ENCODE measurements around the gene FBXL20.
"Not testable (repeated sequence)": the region's sequence is repeated elsewhere in the genome, so short reads cannot be mapped to it uniquely, and the experiment has no call there.

Gene FBXL20

GRCh38 chr17:39325528-39326240 lies 75.7 kb downstream of the FBXL20 start:
- FAIRE-seq, result no peak

DNA sequence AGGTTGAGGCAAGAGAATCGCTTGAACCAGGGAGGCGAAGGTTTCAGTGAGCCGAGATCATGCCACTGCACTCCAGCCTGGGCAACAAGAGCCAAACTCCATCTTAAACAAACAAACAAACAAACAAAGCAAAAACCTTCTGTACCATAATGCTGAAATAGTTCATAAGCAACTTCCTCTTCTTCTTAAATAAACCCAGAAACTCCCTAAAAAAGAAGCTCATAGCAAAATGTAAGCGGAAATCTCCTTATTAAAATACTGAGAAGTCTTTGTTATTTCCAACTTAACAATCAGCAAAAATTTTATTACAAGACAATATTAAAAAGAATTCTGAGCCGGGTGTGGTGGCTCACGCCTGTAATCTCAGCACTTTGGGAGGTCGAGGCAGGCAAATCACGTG lies 82.8 kb downstream of the FBXL20 start:
- FAIRE-seq, result no peak

GRCh38 chr17:39306509-39307212 lies 94.8 kb downstream of the FBXL20 start:
- no peak for FAIRE-seq

- no peak for FAIRE-seq
Observed at GRCh38 chr17:39305978-39306377, 95.4 kb downstream of the FBXL20 start.

DNA sequence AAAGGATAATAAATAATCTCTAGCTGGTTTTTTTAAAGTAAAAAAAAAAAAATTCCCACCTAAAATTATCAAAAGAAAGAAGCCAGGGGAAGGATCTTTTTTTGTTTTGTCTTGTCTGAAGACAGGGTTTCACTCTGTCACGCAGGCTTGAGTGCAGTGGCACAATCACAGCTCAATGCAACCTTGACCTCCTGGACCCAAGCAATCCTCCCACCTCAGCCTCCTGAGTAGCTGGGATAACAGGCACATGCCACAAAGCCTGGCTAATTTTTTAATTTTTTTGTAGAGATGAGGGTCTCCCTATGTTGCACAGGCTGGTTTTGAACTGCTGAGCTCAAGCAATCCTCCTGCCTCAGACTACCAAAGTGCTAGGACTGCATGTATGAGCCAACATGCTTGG lies 97.2 kb downstream of the FBXL20 start:
- FAIRE-seq, result no peak

GRCh38 chr17:39294060-39294459 lies 107.4 kb downstream of the FBXL20 start:
- no peak for FAIRE-seq

DNA sequence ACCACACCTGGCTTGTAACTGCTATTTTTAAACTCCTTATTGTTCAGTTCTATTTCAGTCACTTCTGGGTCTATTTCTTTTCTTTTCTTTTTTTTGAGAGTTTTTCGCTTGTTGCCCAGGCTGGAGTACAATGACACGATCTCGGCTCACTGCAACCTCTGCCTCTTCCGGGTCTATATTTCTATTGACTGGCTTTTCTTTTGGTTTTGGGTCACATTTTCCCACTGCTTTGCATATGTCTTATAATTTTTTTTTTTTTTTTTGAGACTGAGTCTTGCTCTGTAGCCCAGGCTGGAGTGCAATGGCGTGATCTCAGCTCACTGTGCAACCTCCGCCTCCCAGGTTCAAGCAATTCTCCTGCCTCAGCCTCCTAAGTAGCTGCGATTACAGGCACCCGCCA lies 108.9 kb downstream of the FBXL20 start:
- not testable (repeated sequence) for FAIRE-seq

- FAIRE-seq, result not testable (repeated sequence)
Observed at GRCh38 chr17:39286513-39286912, 114.9 kb downstream of the FBXL20 start.

DNA sequence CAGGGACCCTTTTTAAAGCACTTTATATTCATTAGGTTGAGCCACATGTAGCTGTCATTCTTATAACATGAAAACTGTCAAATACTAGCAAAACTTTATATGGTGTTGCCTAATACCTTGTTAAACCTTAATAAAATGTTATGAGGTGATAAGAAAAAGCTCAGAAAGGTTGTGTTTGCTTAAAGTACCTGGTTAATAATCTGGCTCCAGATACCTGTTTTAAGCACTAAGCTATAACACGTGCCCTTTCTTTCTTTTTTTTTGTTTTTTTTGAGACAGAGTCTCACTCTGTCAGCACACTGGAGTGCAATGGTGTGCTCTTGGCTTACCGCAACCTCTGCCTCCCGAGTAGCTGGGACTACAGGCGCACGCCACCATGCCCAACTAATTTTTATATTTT lies 116.7 kb downstream of the FBXL20 start:
- no peak for FAIRE-seq

DNA sequence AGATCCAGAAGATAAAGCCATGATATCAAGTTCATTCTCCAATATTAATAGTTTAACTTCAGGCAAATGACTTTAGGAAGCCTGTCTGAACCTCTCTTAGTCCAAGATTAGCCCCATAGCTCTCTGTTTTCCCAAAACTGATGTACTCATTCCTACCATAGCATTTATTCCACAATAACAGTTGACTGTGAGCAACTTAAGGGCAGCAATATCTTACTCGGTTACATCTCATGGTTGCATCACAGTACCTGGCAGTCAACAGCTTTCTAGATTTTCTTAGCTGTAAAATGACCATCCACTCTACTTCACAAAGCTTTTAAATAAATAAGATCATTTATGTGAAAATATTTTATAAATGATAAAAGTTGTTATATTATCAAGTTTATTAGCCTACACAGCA lies 117.5 kb downstream of the FBXL20 start:
- no peak for FAIRE-seq

DNA sequence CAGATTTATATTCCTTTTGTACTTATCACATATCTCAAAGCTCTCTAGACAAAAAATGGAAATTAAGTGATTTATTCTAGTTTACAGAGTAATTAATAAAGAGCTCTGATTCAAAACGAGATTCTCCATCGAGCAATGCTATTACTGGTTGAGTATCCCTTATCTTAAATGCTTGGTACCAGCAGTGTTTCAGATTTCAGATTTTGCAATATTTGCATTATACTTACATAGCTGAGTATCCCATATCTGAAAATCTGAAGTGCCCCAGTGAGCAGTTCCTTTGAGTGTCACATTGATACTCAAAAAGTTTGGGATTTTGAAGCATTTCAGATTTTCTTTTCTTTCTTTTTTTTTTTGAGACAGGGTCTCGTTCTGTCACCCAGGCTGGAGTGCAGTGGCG lies 118.3 kb downstream of the FBXL20 start:
- FAIRE-seq, result no peak

- no peak for FAIRE-seq
Observed at GRCh38 chr17:39281806-39282205, 119.6 kb downstream of the FBXL20 start.

- FAIRE-seq, result not testable (repeated sequence)
Observed at GRCh38 chr17:39278246-39278645, 123.2 kb downstream of the FBXL20 start.

GRCh38 chr17:39277110-39277509 lies 124.3 kb downstream of the FBXL20 start:
- no peak for FAIRE-seq

DNA sequence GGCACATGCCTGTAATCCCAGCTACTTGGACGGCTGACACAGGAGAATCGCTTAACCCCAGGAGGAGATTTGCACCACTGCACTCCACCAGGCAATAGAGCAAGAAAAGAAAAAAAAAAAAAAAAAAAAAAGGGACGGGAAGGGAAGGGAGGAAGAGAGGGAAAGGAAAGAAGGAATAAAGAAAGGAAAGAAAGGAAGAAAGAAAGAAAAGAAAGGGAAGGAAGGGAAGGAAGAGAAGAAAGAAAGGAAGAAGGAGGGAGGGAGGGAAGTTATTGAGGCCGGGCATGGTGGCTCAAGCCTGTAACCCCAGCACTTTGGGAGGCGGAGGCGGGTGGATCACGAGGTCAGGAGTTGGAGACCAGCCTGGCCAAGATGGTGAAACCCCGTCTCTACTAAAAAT lies 125.3 kb downstream of the FBXL20 start:
- FAIRE-seq, result no peak

DNA sequence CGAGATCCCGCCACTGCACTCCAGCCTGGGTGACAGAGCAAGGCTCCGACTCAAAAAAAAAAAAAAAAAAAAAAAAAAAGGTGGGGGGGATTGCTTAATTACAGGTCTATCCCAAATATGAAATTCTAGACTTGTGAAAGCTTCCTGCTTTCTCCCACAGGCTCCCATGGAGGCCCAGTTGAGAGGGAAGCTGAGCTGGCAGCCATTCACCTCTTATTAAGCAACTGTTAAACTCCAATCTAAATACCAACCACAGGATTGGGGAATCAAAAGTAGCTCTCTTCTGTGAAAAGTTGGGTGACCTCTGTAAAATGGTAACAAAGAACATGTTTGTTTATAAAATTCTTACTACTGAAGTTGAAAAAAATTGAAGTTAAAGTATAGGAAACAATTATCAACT lies 129.9 kb downstream of the FBXL20 start:
- FAIRE-seq, result no peak

- peak; percentile 83 for FAIRE-seq
Observed at GRCh38 chr17:39270923-39271322, 130.5 kb downstream of the FBXL20 start.

GRCh38 chr17:39264119-39264518 lies 137.3 kb downstream of the FBXL20 start:
- FAIRE-seq, result no peak

GRCh38 chr17:39261286-39261685 lies 140.1 kb downstream of the FBXL20 start:
- no peak for FAIRE-seq

DNA sequence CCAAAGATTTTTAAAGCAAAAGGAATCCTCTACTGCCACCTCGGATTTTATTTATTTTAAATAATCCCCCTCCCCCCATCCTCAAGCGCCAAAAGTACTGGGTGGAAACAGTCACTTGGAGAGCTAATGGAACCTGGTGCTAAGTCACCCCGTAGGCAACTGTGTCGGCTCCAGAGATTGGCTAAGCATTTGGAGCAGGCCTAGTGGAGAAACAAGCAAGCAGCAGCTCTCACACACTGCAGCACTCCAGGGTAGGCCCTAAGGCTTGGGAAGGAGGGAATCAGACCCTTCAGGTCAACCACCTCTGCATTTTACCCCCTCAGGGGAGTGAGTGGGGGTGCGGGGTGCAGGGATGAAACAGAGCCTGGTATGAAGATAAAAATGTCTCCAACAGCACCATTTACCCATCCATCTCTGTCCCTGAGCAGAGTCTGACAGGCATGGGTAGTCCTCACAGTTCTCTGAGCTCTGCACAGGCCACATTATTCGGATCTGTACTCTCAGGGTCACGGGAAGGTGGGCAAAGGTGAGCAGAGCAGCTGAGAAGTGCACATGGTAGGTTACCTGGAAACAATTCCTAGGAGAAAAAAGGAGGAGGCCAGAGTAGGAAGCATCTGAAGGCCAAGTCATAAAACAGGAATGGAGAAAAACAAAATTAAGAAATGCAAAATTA lies 148.5 kb downstream of the FBXL20 start:
- FAIRE-seq, result no peak

DNA sequence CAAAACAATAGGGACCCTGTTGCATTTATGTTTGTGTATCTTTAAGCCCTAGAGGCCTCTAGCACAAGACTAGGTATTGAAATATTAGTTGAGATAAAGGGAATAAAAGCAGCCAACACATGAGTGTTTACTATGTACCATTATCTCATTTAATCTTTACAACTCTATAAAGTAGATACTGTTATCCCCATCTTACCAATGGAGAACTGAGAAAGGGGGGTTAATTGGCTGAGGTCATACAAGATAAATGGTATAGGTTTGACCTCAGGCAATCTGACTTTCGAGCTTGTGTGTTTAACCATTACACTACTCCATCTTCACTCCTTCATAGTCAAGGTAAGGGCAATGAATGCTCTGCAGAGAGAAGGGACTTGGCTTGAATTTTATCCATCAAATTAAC lies 149.4 kb downstream of the FBXL20 start:
- no peak for FAIRE-seq

- not testable (repeated sequence) for FAIRE-seq
Observed at GRCh38 chr17:39250076-39250475, 151.3 kb downstream of the FBXL20 start.

- FAIRE-seq, result no peak
Observed at GRCh38 chr17:39246274-39246673, 155.2 kb downstream of the FBXL20 start.

All from A204.1 (cell line).